ENCODE measurements around the gene MASTL.

DNA sequence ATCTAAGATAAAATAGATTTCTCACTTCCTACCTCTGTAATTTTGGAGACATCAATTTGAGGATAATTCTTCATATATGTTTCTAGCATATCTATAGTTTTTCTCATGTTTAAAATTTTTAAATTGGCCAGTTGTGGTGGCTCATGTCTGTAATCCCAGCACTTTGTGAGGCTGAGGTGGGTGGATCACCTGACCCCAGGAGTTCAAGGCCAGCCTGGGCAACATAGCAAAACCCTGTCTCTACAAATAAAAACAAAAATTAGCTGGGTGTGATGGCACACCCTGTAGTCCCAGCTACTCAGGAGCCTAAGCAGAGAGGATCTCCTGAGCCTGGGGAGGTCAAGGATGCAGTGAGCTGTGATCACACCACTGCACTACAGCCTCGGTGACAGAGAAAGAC lies 80.6 kb downstream of the MASTL start:
- TF ChIP-seq, protein P1, sequence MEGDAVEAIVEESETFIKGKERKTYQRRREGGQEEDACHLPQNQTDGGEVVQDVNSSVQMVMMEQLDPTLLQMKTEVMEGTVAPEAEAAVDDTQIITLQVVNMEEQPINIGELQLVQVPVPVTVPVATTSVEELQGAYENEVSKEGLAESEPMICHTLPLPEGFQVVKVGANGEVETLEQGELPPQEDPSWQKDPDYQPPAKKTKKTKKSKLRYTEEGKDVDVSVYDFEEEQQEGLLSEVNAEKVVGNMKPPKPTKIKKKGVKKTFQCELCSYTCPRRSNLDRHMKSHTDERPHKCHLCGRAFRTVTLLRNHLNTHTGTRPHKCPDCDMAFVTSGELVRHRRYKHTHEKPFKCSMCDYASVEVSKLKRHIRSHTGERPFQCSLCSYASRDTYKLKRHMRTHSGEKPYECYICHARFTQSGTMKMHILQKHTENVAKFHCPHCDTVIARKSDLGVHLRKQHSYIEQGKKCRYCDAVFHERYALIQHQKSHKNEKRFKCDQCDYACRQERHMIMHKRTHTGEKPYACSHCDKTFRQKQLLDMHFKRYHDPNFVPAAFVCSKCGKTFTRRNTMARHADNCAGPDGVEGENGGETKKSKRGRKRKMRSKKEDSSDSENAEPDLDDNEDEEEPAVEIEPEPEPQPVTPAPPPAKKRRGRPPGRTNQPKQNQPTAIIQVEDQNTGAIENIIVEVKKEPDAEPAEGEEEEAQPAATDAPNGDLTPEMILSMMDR (IDR thresholded peaks at IDR 0.05): no peak
- no peak for TF ChIP-seq RCOR1 (IDR thresholded peaks at IDR 0.05; ENCODE audit: low read length)
- TF ChIP-seq ELF1 (IDR thresholded peaks at IDR 0.05): no peak
- TF ChIP-seq EP300 (IDR thresholded peaks at IDR 0.05; ENCODE audit: borderline replicate concordance in 1 of 2, low read depth in 1 of 2, low read length in 1 of 2): no peak
- TF ChIP-seq, protein P2, sequence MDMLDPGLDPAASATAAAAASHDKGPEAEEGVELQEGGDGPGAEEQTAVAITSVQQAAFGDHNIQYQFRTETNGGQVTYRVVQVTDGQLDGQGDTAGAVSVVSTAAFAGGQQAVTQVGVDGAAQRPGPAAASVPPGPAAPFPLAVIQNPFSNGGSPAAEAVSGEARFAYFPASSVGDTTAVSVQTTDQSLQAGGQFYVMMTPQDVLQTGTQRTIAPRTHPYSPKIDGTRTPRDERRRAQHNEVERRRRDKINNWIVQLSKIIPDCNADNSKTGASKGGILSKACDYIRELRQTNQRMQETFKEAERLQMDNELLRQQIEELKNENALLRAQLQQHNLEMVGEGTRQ (IDR thresholded peaks at IDR 0.05; ENCODE audit: borderline replicate concordance, low read depth, low read length): no peak
- no peak for TF ChIP-seq RXRA (IDR thresholded peaks at IDR 0.05; ENCODE audit: borderline replicate concordance, low read depth)
- TF ChIP-seq, protein P3, sequence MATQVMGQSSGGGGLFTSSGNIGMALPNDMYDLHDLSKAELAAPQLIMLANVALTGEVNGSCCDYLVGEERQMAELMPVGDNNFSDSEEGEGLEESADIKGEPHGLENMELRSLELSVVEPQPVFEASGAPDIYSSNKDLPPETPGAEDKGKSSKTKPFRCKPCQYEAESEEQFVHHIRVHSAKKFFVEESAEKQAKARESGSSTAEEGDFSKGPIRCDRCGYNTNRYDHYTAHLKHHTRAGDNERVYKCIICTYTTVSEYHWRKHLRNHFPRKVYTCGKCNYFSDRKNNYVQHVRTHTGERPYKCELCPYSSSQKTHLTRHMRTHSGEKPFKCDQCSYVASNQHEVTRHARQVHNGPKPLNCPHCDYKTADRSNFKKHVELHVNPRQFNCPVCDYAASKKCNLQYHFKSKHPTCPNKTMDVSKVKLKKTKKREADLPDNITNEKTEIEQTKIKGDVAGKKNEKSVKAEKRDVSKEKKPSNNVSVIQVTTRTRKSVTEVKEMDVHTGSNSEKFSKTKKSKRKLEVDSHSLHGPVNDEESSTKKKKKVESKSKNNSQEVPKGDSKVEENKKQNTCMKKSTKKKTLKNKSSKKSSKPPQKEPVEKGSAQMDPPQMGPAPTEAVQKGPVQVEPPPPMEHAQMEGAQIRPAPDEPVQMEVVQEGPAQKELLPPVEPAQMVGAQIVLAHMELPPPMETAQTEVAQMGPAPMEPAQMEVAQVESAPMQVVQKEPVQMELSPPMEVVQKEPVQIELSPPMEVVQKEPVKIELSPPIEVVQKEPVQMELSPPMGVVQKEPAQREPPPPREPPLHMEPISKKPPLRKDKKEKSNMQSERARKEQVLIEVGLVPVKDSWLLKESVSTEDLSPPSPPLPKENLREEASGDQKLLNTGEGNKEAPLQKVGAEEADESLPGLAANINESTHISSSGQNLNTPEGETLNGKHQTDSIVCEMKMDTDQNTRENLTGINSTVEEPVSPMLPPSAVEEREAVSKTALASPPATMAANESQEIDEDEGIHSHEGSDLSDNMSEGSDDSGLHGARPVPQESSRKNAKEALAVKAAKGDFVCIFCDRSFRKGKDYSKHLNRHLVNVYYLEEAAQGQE (IDR thresholded peaks at IDR 0.05; ENCODE audit: low read depth, low read length): no peak
- TF ChIP-seq TCF12 (IDR thresholded peaks at IDR 0.05): no peak
- TF ChIP-seq, protein P4, sequence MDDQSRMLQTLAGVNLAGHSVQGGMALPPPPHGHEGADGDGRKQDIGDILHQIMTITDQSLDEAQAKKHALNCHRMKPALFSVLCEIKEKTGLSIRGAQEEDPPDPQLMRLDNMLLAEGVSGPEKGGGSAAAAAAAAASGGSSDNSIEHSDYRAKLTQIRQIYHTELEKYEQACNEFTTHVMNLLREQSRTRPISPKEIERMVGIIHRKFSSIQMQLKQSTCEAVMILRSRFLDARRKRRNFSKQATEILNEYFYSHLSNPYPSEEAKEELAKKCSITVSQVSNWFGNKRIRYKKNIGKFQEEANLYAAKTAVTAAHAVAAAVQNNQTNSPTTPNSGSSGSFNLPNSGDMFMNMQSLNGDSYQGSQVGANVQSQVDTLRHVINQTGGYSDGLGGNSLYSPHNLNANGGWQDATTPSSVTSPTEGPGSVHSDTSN (IDR thresholded peaks at IDR 0.05): no peak
- TF ChIP-seq CHD2 (IDR thresholded peaks at IDR 0.05; ENCODE audit: low read length, partially characterized antibody): no peak
- no peak for TF ChIP-seq MXI1 (IDR thresholded peaks at IDR 0.05; ENCODE audit: low read depth, low read length)
- TF ChIP-seq FOXM1 (IDR thresholded peaks at IDR 0.05; ENCODE audit: low read depth): no peak
- TF ChIP-seq POLR2AphosphoS5 (IDR thresholded peaks at IDR 0.05; ENCODE audit: low read depth, low read length): no peak

Measured in SK-N-SH (cell line).